GM12872 (cell line): ENCODE results near the gene FBH1.

Experiments
- CTCF ChIP-seq: IDR thresholded peaks from 3 replicates; pipeline ENCODE4 v1.5.1; 2011; ENCODE audit warnings: low read depth, mild to moderate bottlenecking, low read length, moderate library complexity; ENCODE audit not compliant: insufficient read depth

FBH1 gene

DNA sequence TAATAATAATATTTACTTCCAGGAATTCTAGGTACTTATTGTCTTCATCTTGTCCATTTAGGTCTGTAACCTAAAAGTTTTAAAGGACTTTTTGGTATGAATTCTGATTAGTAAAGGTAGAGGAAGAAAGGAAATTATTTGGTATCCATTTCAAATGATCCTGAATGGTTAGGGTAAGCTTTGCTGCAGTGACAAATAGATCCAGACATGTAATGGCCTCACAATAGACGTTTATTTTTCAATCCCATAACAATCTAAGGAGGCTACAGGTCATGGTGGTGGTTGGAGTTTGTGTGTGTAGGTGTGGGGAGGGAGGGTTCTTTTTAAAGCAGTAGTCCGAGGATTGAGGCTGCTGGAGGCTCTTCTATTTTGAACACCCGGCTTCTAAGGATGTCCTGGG lies 5.3 kb downstream of the FBH1 start:
- TF ChIP-seq CTCF, result no peak

- no peak for TF ChIP-seq CTCF
Measured at GRCh38 chr10:5895804-5896203, 5.8 kb downstream of the FBH1 start.

GRCh38 chr10:5896208-5897052 lies 6.4 kb downstream of the FBH1 start:
- TF ChIP-seq CTCF, result no peak

- TF ChIP-seq CTCF, result no peak
Measured at GRCh38 chr10:5897053-5897340, 7.0 kb downstream of the FBH1 start.

DNA sequence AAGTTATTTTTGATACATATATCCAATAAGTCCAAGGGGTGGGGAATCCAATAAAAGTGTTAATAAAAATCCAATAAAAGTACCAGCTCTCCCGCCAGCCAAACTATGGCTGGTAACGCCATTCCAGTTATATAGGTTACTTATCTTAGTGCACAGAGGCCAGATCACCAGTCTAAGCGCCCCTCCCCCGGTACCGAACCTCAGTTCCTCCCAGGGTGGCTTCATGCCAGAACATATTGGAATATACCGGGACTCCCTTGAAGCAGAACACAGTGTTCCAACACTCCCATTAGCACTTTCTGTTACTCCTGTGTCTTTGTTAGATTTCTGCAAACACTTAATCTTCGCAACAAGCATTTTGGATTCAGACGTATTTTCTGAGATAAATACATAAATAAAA lies 7.5 kb downstream of the FBH1 start:
- no peak for TF ChIP-seq CTCF

DNA sequence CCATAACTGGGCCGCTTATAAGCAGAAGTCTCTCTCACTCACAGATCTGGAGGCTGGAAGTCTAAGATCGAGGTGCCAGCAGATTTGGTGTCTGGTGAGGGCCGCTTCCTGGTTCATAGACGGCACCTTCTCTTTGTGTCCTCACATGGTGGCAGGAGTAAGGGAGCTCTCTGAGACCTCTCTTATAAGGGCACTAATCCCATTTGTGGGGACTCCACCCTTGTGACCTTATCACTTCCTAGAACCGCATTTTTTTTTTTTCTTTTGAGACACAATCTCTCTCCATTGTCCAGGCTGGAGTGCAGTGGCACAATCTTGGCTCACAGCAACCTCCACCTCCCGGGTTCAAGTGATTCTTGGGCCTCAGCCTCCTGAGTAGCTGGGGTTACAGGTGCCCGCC lies 8.1 kb downstream of the FBH1 start:
- no peak for TF ChIP-seq CTCF

DNA sequence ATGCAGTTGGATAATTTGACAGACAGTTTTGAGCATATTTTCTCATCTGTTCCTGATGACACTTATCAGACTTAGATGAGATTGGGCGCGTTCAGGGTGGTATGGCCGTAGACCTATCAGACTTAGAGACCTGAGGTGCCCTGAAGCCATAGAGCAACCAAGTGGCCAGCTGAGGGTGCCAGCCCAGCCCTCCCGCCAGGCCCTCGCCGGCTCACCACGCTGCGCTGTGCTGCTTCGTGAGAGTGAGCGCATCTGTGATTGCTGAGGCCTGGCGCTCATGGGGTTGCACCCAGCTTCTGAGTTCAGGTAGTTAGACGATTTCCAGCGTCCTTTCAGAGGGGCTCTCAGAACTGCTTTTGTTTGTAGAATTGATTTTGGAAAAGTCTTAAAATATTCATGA lies 10.2 kb downstream of the FBH1 start:
- no peak for TF ChIP-seq CTCF
